HG03196 (cell line): ENCODE measurements around the gene LSG1.
"Not testable (repeated sequence)": the region's sequence is repeated elsewhere in the genome, so short reads cannot be mapped to it uniquely, and the experiment has no call there.

Source experiments
- ATAC-seq: cut with Tn5 transposase; IDR thresholded peaks from one replicate; pipeline ENCODE4 v1.9.1; 2021; ENCODE audit not compliant: unreplicated experiment

Gene LSG1

GRCh38 chr3:194619741-194620140 is 52.2 kb downstream of the LSG1 start:
- ATAC-seq: no peak

GRCh38 chr3:194618858-194619608 is 53.0 kb downstream of the LSG1 start:
- ATAC-seq: no peak

DNA sequence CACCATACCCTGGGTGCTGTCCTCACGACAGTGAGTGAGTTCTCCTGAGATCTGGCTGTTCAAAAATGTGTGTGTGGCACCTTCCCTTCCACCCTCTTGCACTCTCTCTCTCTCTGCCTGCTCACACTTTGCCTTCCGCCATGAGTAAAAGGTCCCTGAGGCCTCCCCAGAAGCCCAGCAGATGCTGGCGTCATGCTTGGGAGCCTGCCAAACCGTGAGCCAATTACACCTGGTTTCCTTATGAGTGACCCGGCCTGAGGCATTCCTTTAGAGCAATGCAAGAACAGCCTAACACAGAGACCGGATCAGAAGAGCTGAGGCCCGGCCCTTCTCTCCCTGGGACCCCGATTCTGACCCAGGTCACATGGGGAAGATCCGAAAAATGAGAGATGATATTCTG is 54.2 kb downstream of the LSG1 start:
- ATAC-seq: no peak

DNA sequence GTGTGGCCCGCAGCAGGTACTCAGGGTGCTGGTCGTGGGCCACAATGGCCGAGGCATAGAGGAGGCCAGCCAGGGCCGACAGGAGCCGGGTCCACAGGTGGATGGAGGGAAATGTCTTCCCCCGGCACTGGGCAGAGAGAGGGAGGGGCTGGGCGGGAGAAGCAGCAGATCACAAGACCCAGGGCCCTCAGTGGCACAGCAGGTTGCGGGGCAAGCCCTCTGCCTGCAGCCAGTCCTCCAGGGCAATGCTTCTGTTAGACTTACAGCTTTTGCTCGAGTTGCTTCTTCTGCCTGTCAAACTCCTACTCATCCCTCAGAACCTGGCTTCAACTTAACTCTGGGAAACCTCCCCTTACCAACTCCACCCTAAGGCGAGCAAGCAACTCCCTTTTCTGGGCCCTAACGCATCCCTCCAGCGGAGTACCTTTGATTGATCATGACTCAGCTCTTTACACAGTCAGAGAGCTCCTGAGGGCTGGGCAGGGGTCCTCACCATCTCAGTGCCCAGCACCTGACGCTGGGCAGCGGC is 54.8 kb downstream of the LSG1 start:
- no peak for ATAC-seq

DNA sequence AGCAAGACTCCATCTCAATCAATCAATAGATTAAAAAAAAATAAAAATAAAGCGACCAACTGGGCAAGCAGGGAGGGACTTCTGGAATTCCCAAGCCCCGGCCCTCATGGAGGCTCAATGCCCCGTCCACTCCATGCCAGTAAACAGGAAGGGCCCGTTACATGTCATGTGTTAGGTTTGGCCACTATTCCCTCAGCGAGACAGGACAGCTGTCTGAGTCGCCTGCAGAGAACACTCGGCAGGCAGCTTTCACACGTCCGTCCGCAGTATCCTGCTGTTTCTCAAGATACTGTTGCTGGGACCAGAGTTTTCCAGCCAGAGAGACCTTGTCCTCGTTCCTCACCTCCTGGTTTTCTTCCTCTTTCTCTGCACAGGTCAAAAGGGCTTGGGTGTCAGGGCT is 56.8 kb downstream of the LSG1 start:
- no peak for ATAC-seq

- ATAC-seq: no peak
Observed at GRCh38 chr3:194612221-194612620, 59.8 kb downstream of the LSG1 start.

GRCh38 chr3:194610689-194611088 is 61.3 kb downstream of the LSG1 start:
- ATAC-seq: no peak

DNA sequence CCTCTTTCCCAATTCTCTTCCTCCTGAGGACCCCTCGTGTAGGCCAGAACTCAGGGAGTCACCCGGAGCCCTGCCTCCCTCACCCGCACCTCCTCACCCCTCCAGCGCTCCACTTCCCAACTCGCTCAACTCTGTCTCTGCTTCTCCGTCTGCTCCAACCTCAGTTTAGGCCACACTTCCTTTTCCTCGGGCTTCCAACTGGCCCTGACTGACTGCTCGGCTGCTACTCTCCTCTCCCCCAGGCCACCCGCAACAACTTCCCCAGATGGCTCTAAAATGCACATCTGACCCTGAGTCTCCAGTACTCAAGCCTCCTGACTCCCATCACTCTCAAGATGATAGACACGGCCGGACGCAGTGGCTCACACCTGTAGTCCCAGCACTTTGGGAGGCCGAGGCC is 62.4 kb downstream of the LSG1 start:
- no peak for ATAC-seq

- ATAC-seq: no peak
Observed at GRCh38 chr3:194608981-194609380, 63.0 kb downstream of the LSG1 start.

GRCh38 chr3:194607592-194608389 is 64.2 kb downstream of the LSG1 start:
- ATAC-seq: no peak

- no peak for ATAC-seq
Observed at GRCh38 chr3:194606941-194607340, 65.0 kb downstream of the LSG1 start.

DNA sequence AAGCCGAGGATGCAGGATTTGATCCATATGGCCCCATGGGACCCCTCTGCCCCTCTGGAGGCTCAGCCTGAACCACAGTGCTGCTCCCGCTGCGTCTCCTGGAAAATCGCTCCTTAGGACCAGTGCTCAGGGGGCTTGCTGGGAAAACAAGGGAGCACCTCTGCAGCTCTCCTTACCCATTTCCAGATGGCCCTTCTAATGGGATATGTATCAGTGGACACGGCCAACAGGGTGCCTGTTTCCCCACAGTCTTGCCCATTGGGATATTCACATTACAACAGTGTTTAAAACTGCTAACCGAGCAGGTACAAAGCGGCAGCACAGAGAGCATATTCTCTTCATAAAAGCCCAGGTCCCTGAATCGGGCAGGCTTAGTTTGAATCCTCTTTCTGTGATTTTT is 65.8 kb downstream of the LSG1 start:
- no peak for ATAC-seq

DNA sequence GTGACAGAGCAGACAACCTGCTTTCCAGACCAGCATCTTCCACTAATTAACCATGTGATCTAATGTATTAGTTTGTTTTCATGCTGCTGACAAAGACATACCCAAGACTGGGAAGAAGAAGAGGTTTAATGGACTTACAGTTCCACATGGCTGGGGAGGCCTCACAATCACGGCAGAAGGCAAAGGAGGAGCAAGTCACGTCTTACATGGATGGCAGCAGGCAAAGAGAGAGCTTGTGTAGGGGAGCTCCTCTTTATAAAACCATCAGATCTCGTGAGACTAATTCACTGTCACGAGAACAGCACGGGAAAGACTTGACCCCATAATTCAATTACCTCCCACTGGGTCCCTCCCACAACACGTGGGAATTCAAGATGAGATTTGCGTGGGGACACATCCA is 66.7 kb downstream of the LSG1 start:
- not testable (repeated sequence) for ATAC-seq

DNA sequence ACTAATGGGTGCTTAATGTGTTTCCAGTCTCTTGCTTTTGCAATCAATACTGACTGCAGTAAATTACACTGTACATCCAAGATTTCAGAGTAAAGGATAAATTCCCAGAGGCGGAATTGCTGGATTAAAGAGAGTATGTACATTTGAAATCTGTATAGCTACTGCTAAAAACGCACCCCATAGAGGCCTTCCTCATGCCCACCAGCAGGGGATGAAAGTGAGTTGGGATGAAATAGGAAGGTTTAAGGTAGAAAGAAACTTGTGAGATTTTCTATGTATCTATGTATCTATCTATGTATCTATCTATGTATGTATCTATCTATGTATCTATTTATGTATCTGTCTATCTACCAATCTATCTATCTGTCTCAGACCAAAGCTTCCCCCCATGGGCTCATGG is 67.2 kb downstream of the LSG1 start:
- no peak for ATAC-seq

GRCh38 chr3:194604126-194604525 is 67.9 kb downstream of the LSG1 start:
- no peak for ATAC-seq

- no peak for ATAC-seq
Observed at GRCh38 chr3:194602669-194603171, 69.3 kb downstream of the LSG1 start.

GRCh38 chr3:194598771-194599557 is 73.0 kb downstream of the LSG1 start:
- ATAC-seq: no peak

GRCh38 chr3:194596906-194597305 is 75.1 kb downstream of the LSG1 start:
- no peak for ATAC-seq

GRCh38 chr3:194592798-194593752 is 78.9 kb downstream of the LSG1 start:
- ATAC-seq: no peak
